ENCODE data around the gene PRR23E. TPM values are rescaled to one million over a fixed set of nuclear protein-coding genes. Genes with fewer than 3 reads are reported as not detected.

Gene PRR23E
- total RNA-seq, 1 donor from 2014 or later = not detected

GRCh38 chr3:127235706-127236105 lies 42.8 kb downstream of the PRR23E start:
- Mint-ChIP-seq H3K36me3 (ENCODE audit: low read depth, unreplicated experiment) (no peaks in the 10 kb centered on the region), H3K4me3 (ENCODE audit: unreplicated experiment) (no peak overlapping the region)

GRCh38 chr3:127237835-127238234 lies 44.9 kb downstream of the PRR23E start:
- H3K4me1 ChIP-seq (ENCODE audit: insufficient read depth, low read length) = no peaks in the 10 kb centered on the region
- H3K4me3 ChIP-seq (ENCODE audit: insufficient read depth, low read depth, low read length) = no peak overlapping the region
- Mint-ChIP-seq H3K27ac (ENCODE audit: unreplicated experiment) (no peak overlapping the region), H3K36me3 (ENCODE audit: low read depth, unreplicated experiment) (no peaks in the 10 kb centered on the region), H3K27me3 (ENCODE audit: low read depth, unreplicated experiment) (peaks cover 30% of the 10 kb centered on the region), H3K4me3 (ENCODE audit: unreplicated experiment) (no peak overlapping the region), H3K9me3 (ENCODE audit: unreplicated experiment) (peaks cover 9% of the 10 kb centered on the region), H3K4me1 (ENCODE audit: low read depth, unreplicated experiment) (peaks cover 9% of the 10 kb centered on the region)
- no peak for TF ChIP-seq CTCF (IDR thresholded peaks at IDR 0.05; ENCODE audit: insufficient read depth, low read depth, low read length)
- no peak for TF ChIP-seq EZH2 (IDR thresholded peaks at IDR 0.05; ENCODE audit: insufficient read depth, low read length)
- no peak overlapping the region for H3K4me2 ChIP-seq (ENCODE audit: low read length)
- peaks cover 2% of the 10 kb centered on the region for H3K9me3 ChIP-seq (ENCODE audit: insufficient read depth, low read depth, low read length)
- H3K36me3 ChIP-seq (ENCODE audit: insufficient read depth, low read length) = no peaks in the 10 kb centered on the region
- H3K79me2 ChIP-seq (ENCODE audit: insufficient read depth, low read length) = no peaks in the 10 kb centered on the region
- H3K27ac ChIP-seq (ENCODE audit: low read depth, low read length) = no peak overlapping the region
- H2AFZ ChIP-seq (ENCODE audit: low read depth, low read length) = no peak overlapping the region
- no peaks in the 10 kb centered on the region for H3K27me3 ChIP-seq (ENCODE audit: insufficient read depth, low read length)
- no peak overlapping the region for H3K9ac ChIP-seq (ENCODE audit: low read length)
- no peaks in the 10 kb centered on the region for H4K20me1 ChIP-seq (ENCODE audit: insufficient read depth, low read length)
- DNase-seq (ENCODE audit: low read depth) (no peak), FAIRE-seq (no peak)

More at GRCh38 chr3:127235706-127236105, 42.8 kb downstream of the PRR23E start:
- no peaks in the 10 kb centered on the region for H3K36me3 ChIP-seq (ENCODE audit: insufficient read depth, low read length)
- no peaks in the 10 kb centered on the region for H3K79me2 ChIP-seq (ENCODE audit: insufficient read depth, low read length)
- H2AFZ ChIP-seq (ENCODE audit: low read depth, low read length) = no peak overlapping the region
- peaks cover 2% of the 10 kb centered on the region for H3K9me3 ChIP-seq (ENCODE audit: insufficient read depth, low read depth, low read length)
- no peak overlapping the region for H3K4me3 ChIP-seq (ENCODE audit: insufficient read depth, low read depth, low read length)
- H3K4me1 ChIP-seq (ENCODE audit: insufficient read depth, low read length) = no peaks in the 10 kb centered on the region
- TF ChIP-seq EZH2 (IDR thresholded peaks at IDR 0.05; ENCODE audit: insufficient read depth, low read length) (no peak), CTCF (IDR thresholded peaks at IDR 0.05; ENCODE audit: insufficient read depth, low read depth, low read length) (no peak)
- H3K4me2 ChIP-seq (ENCODE audit: low read length) = no peak overlapping the region
- H3K4me1 Mint-ChIP-seq (ENCODE audit: low read depth, unreplicated experiment) = peaks cover 9% of the 10 kb centered on the region
- FAIRE-seq = no peak
- H3K27me3 Mint-ChIP-seq (ENCODE audit: low read depth, unreplicated experiment) = peaks cover 43% of the 10 kb centered on the region
- H3K27me3 ChIP-seq (ENCODE audit: insufficient read depth, low read length) = no peaks in the 10 kb centered on the region
- H3K27ac ChIP-seq (ENCODE audit: low read depth, low read length) = no peak overlapping the region
- H3K9ac ChIP-seq (ENCODE audit: low read length) = no peak overlapping the region
- no peaks in the 10 kb centered on the region for H4K20me1 ChIP-seq (ENCODE audit: insufficient read depth, low read length)
- DNase-seq (ENCODE audit: low read depth) = no peak
- H3K9me3 Mint-ChIP-seq (ENCODE audit: unreplicated experiment) = peaks cover 6% of the 10 kb centered on the region
- H3K27ac Mint-ChIP-seq (ENCODE audit: unreplicated experiment) = no peak overlapping the region

- no peak for FAIRE-seq
- Histone ChIP-seq H3K79me2 (ENCODE audit: insufficient read depth, low read length) (no peaks in the 10 kb centered on the region), H3K36me3 (ENCODE audit: insufficient read depth, low read length) (no peaks in the 10 kb centered on the region), H4K20me1 (ENCODE audit: insufficient read depth, low read length) (no peaks in the 10 kb centered on the region), H3K27me3 (ENCODE audit: insufficient read depth, low read length) (no peaks in the 10 kb centered on the region), H3K9me3 (ENCODE audit: insufficient read depth, low read depth, low read length) (peaks cover 2% of the 10 kb centered on the region), H3K4me3 (ENCODE audit: insufficient read depth, low read depth, low read length) (no peak overlapping the region), H3K4me2 (ENCODE audit: low read length) (no peak overlapping the region), H3K4me1 (ENCODE audit: insufficient read depth, low read length) (no peaks in the 10 kb centered on the region), H3K27ac (ENCODE audit: low read depth, low read length) (no peak overlapping the region), H2AFZ (ENCODE audit: low read depth, low read length) (no peak overlapping the region), H3K9ac (ENCODE audit: low read length) (no peak overlapping the region)
- no peak for TF ChIP-seq CTCF (IDR thresholded peaks at IDR 0.05; ENCODE audit: insufficient read depth, low read depth, low read length)
- no peak for TF ChIP-seq EZH2 (IDR thresholded peaks at IDR 0.05; ENCODE audit: insufficient read depth, low read length)
- Mint-ChIP-seq H3K4me3 (ENCODE audit: unreplicated experiment) (no peak overlapping the region), H3K4me1 (ENCODE audit: low read depth, unreplicated experiment) (peaks cover 9% of the 10 kb centered on the region), H3K27ac (ENCODE audit: unreplicated experiment) (no peak overlapping the region), H3K9me3 (ENCODE audit: unreplicated experiment) (peaks cover 9% of the 10 kb centered on the region), H3K27me3 (ENCODE audit: low read depth, unreplicated experiment) (peaks cover 25% of the 10 kb centered on the region), H3K36me3 (ENCODE audit: low read depth, unreplicated experiment) (no peaks in the 10 kb centered on the region)
- DNase-seq (ENCODE audit: low read depth) = no peak
Observed at GRCh38 chr3:127238602-127239001, 45.7 kb downstream of the PRR23E start.

All from astrocyte (in vitro differentiated cells and primary cell).